Adrenal gland (tissue), 5 donors: ENCODE data around the gene ZNRF3.

ENCODE experiments used
- CTCF ChIP-seq, 6 experiments: fragments of 450-650 bp in 4 of 6; fragments of 200-600 bp in 2 of 6; sonication (generic) in 1 of 6; IDR thresholded peaks; 1 replicate in 5 of 6; 2 replicates in 1 of 6; pipeline versions ENCODE4 v1.5.1 to v1.8.0; 2016 to 2021; ENCODE audit warnings: antibody characterized with exemption in 6 of 6, mild to moderate bottlenecking in 2 of 6, moderate library complexity in 1 of 6
- POLR2A ChIP-seq, 2 donors: fragments of 450-650 bp; IDR thresholded peaks; one replicate each; pipeline ENCODE4 v1.6.1; 2017; ENCODE audit warnings: antibody characterized with exemption in 2 of 2, mild to moderate bottlenecking in 2 of 2, moderate library complexity in 1 of 2
- donor health status: DM: no; HTN: no; CAD: no.

GRCh38 chr22:28939394-28939793 lies 56.0 kb downstream of the ZNRF3 start:
- TF ChIP-seq CTCF (IDR thresholded peaks at IDR 0.05) (no peak), POLR2A (IDR thresholded peaks at IDR 0.05) (no peak)
